CD4-positive, alpha-beta T cell (primary cell): ENCODE measurements around the gene TIMM9. TPM values are rescaled to one million over a fixed set of nuclear protein-coding genes. Genes with fewer than 3 reads are reported as not detected.

Source experiments
- ATAC-seq: fragments of 200-7000 bp; cut with Tn5 transposase; one replicate; pipeline ENCODE4 v1.10.0; 2022; ENCODE audit warnings: mild to moderate bottlenecking; ENCODE audit not compliant: poor library complexity
- CTCF ChIA-PET: fragments of 350-600 bp; sonication (Branson Sonifier 250); formaldehyde crosslinking; loops from one replicate; lab custom pipeline; 2021; ENCODE audit warnings: antibody characterized with exemption, inconsistent platforms; lab: Charles Lee
- POLR2A ChIA-PET: fragments of 350-600 bp; sonication (Branson Sonifier 250); formaldehyde crosslinking; loops from one replicate; lab custom pipeline; 2021; ENCODE audit warnings: antibody characterized with exemption, inconsistent platforms; lab: Charles Lee
- DNase-seq, 14 experiments: peaks; one replicate each; pipeline ENCODE4 v3.0.0-alpha.2; 2013 to 2020; ENCODE audit warnings: mixed read lengths in 2 of 14
- H3K27ac ChIP-seq, 2 donors: one replicate each; pipeline versions ENCODE4 v1.5.1 to v1.7.0; 2013; ENCODE audit warnings: low read length in 2 of 2, low read depth in 1 of 2, mild to moderate bottlenecking in 1 of 2
- H3K27me3 ChIP-seq, 2 experiments: 1 replicate in 1 of 2; 2 replicates in 1 of 2; pipeline versions ENCODE4 v1.6.1 to v1.7.0; 2013; ENCODE audit warnings: low read length in 2 of 2, control low read depth in 1 of 2, mild to moderate bottlenecking in 1 of 2, moderate library complexity in 1 of 2; ENCODE audit not compliant: insufficient read depth in 2 of 2, control insufficient read depth in 1 of 2
- H3K36me3 ChIP-seq: one replicate; pipeline ENCODE4 v1.6.1; 2013; ENCODE audit warnings: low read length, control low read depth; ENCODE audit not compliant: insufficient read depth
- H3K4me1 ChIP-seq: one replicate; pipeline ENCODE4 v1.6.1; 2013; ENCODE audit warnings: low read length, control low read depth; ENCODE audit not compliant: insufficient read depth
- H3K4me3 ChIP-seq: one replicate; pipeline ENCODE4 v1.5.1; 2013; ENCODE audit warnings: mild to moderate bottlenecking, low read length, moderate library complexity
- H3K9me3 ChIP-seq, 2 experiments: 1 replicate in 1 of 2; 2 replicates in 1 of 2; pipeline versions ENCODE4 v1.6.1 to v1.7.0; 2013; ENCODE audit warnings: low read length in 2 of 2, mild to moderate bottlenecking in 2 of 2, control low read depth in 1 of 2, moderate library complexity in 1 of 2; ENCODE audit not compliant: control insufficient read depth in 1 of 2, insufficient read depth in 1 of 2
- H3K27ac Mint-ChIP-seq: one replicate; pipeline ENCODE4 v1.8.0; 2020; ENCODE audit warnings: mixed read lengths
- H3K27me3 Mint-ChIP-seq: one replicate; pipeline ENCODE4 v1.8.0; 2021; ENCODE audit warnings: mixed read lengths
- H3K36me3 Mint-ChIP-seq: one replicate; pipeline ENCODE4 v1.8.0; 2021; ENCODE audit warnings: low read depth, mixed read lengths
- H3K4me1 Mint-ChIP-seq: one replicate; pipeline ENCODE4 v1.8.0; 2021; ENCODE audit warnings: low read depth, mixed read lengths
- H3K4me3 Mint-ChIP-seq: one replicate; pipeline ENCODE4 v1.8.0; 2020; ENCODE audit warnings: mild to moderate bottlenecking, mixed read lengths
- H3K9me3 Mint-ChIP-seq: one replicate; pipeline ENCODE4 v1.8.0; 2020; ENCODE audit warnings: mixed read lengths
- intact Hi-C, 2 experiments: fragments of 100-400 bp; cut with DNase I in 1 of 2; cut with micrococcal nuclease in 1 of 2; formaldehyde crosslinking; loops; one replicate each; pipeline versions ENCODE4 v1.15.1 to v1.9.0; 2023 to 2025; cut with DNase I, micrococcal nuclease
- polyA plus RNA-seq, 2 donors: library from polyadenylated mRNA; unstranded; fragments of 120-200 nt; gene quantifications; one replicate each; pipeline ENCODE4 v1.2.1, GENCODE V29; 2013
- total RNA-seq, 174 experiments: library from RNA in 2 of 174; stranded (reverse) in 2 of 174; gene quantifications; one replicate each; pipeline ENCODE4 v1.2.3 and lab custom pipeline; 2021 to 2026
- TF ChIP-seq, protein P1 (sequence below): fragments of 200-600 bp; IDR thresholded peaks from one replicate; pipeline ENCODE4 v1.8.0; 2022; ENCODE audit warnings: antibody characterized with exemption, mild to moderate bottlenecking

Gene TIMM9
- 10 to 100 TPM; 33.1 to 34.9 TPM for total RNA-seq
- 56.7 TPM for polyA plus RNA-seq (2013, experiment 1 of 2)
- 55.1 TPM for polyA plus RNA-seq (2013, experiment 2 of 2)
- total RNA-seq (lab: John Stamatoyannopoulos, UW), result 9.0 to 40.5 (median 14.6) reads per million in 172 experiments

DNA sequence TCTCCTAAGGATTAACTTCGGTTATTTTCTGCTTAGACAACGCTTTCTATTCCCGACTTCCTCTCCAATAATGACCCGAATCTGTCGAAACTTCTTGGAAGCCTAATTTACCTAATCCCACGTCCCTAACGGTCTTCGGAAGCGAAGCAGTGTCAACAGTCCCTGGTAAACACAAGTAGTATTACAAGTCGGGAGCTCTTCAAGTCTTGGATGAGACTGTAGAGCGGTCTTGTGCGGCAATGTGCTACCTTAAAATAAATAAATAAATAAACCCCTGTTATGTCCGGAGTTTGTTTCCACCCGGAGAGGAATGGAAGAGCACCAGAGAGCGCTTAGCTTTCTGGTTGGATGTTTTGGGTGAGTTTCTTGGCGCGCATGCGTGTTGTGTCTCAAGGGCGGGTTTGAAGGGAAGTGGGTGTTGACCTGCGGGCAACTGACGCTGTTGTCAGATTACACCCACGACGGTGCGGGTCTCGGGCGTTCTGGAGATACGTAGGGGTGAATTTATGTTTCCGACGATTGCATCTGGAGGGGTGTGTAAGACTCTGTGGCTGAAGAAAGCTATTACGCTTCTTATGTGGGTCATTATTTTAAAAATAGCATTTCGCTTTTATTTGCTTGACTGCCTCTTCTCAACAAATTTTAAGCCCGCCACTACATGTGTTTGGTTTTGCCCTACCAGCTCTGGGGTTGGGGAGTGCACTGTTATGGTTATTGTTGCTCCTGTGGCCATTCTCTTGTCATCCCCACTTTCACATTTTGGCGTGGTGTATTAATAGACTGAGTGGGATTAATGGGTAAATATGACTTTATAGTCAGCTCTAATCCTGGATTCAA is at the start of gene TIMM9, which contains the start of gene KIAA0586:
TIMM9 (minus strand) TSS at position 251 of the 837 bp plus-strand sequence. CDS start 15,586 bp downstream, outside the sequence.
KIAA0586 (plus strand) TSS at position 439 of the 837 bp plus-strand sequence. CDS start 546 bp downstream, outside the sequence.
- Mint-ChIP-seq H3K36me3 (peaks cover 58% of the 10 kb centered on the region), H3K4me3 (peak within 1 kb of the TSS; percentile 92), H3K27ac (peak within 1 kb of the TSS; percentile 93), H3K27me3 (no peaks in the 10 kb centered on the region), H3K4me1 (peaks cover 70% of the 10 kb centered on the region), H3K9me3 (no peaks in the 10 kb centered on the region)
- H3K36me3 ChIP-seq, result peaks cover 26% of the 10 kb centered on the region
- peak within 1 kb of the TSS; percentile 81 for H3K4me3 ChIP-seq
- POLR2A ChIA-PET, result interaction anchor here (0.6 to 3.9 kb wide), 39 partner anchors 8 to 1900 kb away, joined by 3 to 122 read pairs (median 4); partner anchors contain the start of genes ACTR10, AP5M1, ARID4A and DACT1
- TF ChIP-seq, protein P1, sequence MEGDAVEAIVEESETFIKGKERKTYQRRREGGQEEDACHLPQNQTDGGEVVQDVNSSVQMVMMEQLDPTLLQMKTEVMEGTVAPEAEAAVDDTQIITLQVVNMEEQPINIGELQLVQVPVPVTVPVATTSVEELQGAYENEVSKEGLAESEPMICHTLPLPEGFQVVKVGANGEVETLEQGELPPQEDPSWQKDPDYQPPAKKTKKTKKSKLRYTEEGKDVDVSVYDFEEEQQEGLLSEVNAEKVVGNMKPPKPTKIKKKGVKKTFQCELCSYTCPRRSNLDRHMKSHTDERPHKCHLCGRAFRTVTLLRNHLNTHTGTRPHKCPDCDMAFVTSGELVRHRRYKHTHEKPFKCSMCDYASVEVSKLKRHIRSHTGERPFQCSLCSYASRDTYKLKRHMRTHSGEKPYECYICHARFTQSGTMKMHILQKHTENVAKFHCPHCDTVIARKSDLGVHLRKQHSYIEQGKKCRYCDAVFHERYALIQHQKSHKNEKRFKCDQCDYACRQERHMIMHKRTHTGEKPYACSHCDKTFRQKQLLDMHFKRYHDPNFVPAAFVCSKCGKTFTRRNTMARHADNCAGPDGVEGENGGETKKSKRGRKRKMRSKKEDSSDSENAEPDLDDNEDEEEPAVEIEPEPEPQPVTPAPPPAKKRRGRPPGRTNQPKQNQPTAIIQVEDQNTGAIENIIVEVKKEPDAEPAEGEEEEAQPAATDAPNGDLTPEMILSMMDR, result no peak
- ATAC-seq, result peak; percentile 90
- peak within 1 kb of the TSS; percentile 86 to 95 for H3K27ac ChIP-seq
- peak; percentile 91 to 99 (median 96) for DNase-seq
- no peaks in the 10 kb centered on the region for H3K9me3 ChIP-seq
- H3K4me1 ChIP-seq, result peaks cover 18% of the 10 kb centered on the region
- H3K27me3 ChIP-seq, result no peaks in the 10 kb centered on the region
- intact Hi-C loops, result loop anchor here (1.0 to 10.0 kb wide), 10 partner anchors 95 to 1163 kb away; partner anchors contain the start of genes AP5M1 (in 2 of the 2), ARID4A (in 2 of the 2), DAAM1 (in 2 of the 2) and EXOC5 (in 2 of the 2)
- CTCF ChIA-PET, result interaction anchor here (4.2 kb wide), 1 partner anchor 32 kb away, joined by 23 read pairs; the partner anchor contains the start of gene TOMM20L

GRCh38 chr14:58476320-58476719 is 49.0 kb upstream of the TIMM9 start:
- intact Hi-C loops, result no loop called here
- ChIA-PET CTCF (interaction anchor here (1.2 kb wide), 1 partner anchor 12 kb away, joined by 5 read pairs; no protein-coding TSS in a partner anchor), POLR2A (no interaction called here)
- Histone ChIP-seq H3K9me3 (no peaks in the 10 kb centered on the region), H3K36me3 (peaks cover 21% of the 10 kb centered on the region), H3K4me1 (no peaks in the 10 kb centered on the region), H3K27me3 (no peaks in the 10 kb centered on the region), H3K4me3 (no peak overlapping the region), H3K27ac (no peak overlapping the region)
- Mint-ChIP-seq H3K9me3 (no peaks in the 10 kb centered on the region), H3K27ac (no peak overlapping the region), H3K27me3 (no peaks in the 10 kb centered on the region), H3K4me1 (no peaks in the 10 kb centered on the region), H3K4me3 (no peak overlapping the region), H3K36me3 (peaks cover 90% of the 10 kb centered on the region)
- DNase-seq (no peak), ATAC-seq (no peak)
- TF ChIP-seq, protein P1, result no peak

- H3K27ac ChIP-seq, result no peak overlapping the region
- Mint-ChIP-seq H3K36me3 (peaks cover 80% of the 10 kb centered on the region), H3K27me3 (no peaks in the 10 kb centered on the region), H3K4me3 (no peak overlapping the region), H3K27ac (no peak overlapping the region), H3K9me3 (no peaks in the 10 kb centered on the region), H3K4me1 (no peaks in the 10 kb centered on the region)
- intact Hi-C loops, result no loop called here
- no peaks in the 10 kb centered on the region for H3K9me3 ChIP-seq
- no peaks in the 10 kb centered on the region for H3K4me1 ChIP-seq
- no peaks in the 10 kb centered on the region for H3K27me3 ChIP-seq
- ChIA-PET POLR2A (no interaction called here), CTCF (no interaction called here)
- no peak for ATAC-seq
- no peak for DNase-seq
- peaks cover 47% of the 10 kb centered on the region for H3K36me3 ChIP-seq
- H3K4me3 ChIP-seq, result no peak overlapping the region
- TF ChIP-seq, protein P1, result no peak
These were observed 42.0 kb upstream of the TIMM9 start for GRCh38 chr14:58469309-58469708.
